HG03097 (cell line): ENCODE measurements around the gene STYXL1.
"Not testable (repeated sequence)": the region's sequence is repeated elsewhere in the genome, so short reads cannot be mapped to it uniquely, and the experiment has no call there.

Experiments used
- ATAC-seq: cut with Tn5 transposase; IDR thresholded peaks from one replicate; pipeline ENCODE4 v1.9.1; 2021; ENCODE audit not compliant: unreplicated experiment, low FRiP score

Gene STYXL1

GRCh38 chr7:76066716-76067503, 19.1 kb upstream of the STYXL1 start:
- no peak for ATAC-seq

- ATAC-seq = no peak
Measured at GRCh38 chr7:76065016-76065612, 17.3 kb upstream of the STYXL1 start.

GRCh38 chr7:76064208-76064970, 16.6 kb upstream of the STYXL1 start:
- no peak for ATAC-seq

- no peak for ATAC-seq
Measured at GRCh38 chr7:76063525-76063924, 15.7 kb upstream of the STYXL1 start.

GRCh38 chr7:76063114-76063513, 15.3 kb upstream of the STYXL1 start:
- ATAC-seq = no peak

- no peak for ATAC-seq
Measured at GRCh38 chr7:76062254-76062653, 14.5 kb upstream of the STYXL1 start.

- no peak for ATAC-seq
Measured at GRCh38 chr7:76060842-76061241, 13.0 kb upstream of the STYXL1 start.

- ATAC-seq = not testable (repeated sequence)
Measured at GRCh38 chr7:76058745-76059144, 10.9 kb upstream of the STYXL1 start.

GRCh38 chr7:76057813-76058145, 10.0 kb upstream of the STYXL1 start:
- no peak for ATAC-seq

- ATAC-seq = no peak
Measured at GRCh38 chr7:76057103-76057812, 9.5 kb upstream of the STYXL1 start.

- no peak for ATAC-seq
Measured at GRCh38 chr7:76056241-76056640, 8.4 kb upstream of the STYXL1 start.

GRCh38 chr7:76054123-76055120, 6.6 kb upstream of the STYXL1 start:
- ATAC-seq = no peak

- ATAC-seq = no peak
Measured at GRCh38 chr7:76053461-76053860, 5.7 kb upstream of the STYXL1 start.

GRCh38 chr7:76052681-76053080, 4.9 kb upstream of the STYXL1 start:
- ATAC-seq = not testable (repeated sequence)

GRCh38 chr7:76051840-76052239, 4.0 kb upstream of the STYXL1 start:
- ATAC-seq = no peak

- no peak for ATAC-seq
Measured at GRCh38 chr7:76050545-76050944, 2.7 kb upstream of the STYXL1 start.

- no peak for ATAC-seq
Measured at GRCh38 chr7:76049295-76049694, 1.5 kb upstream of the STYXL1 start.

- ATAC-seq = no peak
Measured at GRCh38 chr7:76048668-76048988, 828 bp upstream of the STYXL1 start.

GRCh38 chr7:76047305-76047810, 442 bp downstream of the STYXL1 start:
- no peak for ATAC-seq

GRCh38 chr7:76044375-76044865, 3.4 kb downstream of the STYXL1 start:
- ATAC-seq = no peak
